ENCODE measurements around the gene SYNGAP1. TPM values are rescaled to one million over a fixed set of nuclear protein-coding genes. Genes with fewer than 3 reads are reported as not detected.

The SYNGAP1 gene
- total and polyA plus RNA-seq, 9 of the 15 experiments (the other 6 are each of a cell fraction or from before 2014, with no cell fraction given): 0.01 to 22.8 (median 3.2) TPM

- TF ChIP-seq RREB1 (CRISPR knock-in tag; IDR thresholded peaks at IDR 0.05) (no peak), HDAC3 (IDR thresholded peaks at IDR 0.05; ENCODE audit: borderline replicate concordance, partially characterized antibody) (no peak), RBFOX2 (IDR thresholded peaks at IDR 0.05; ENCODE audit: low read depth, low read length) (peak; percentile 65), POLR2G (IDR thresholded peaks at IDR 0.05; ENCODE audit: low read depth, low read length) (peak; percentile 63), SMARCB1 (IDR thresholded peaks at IDR 0.05; ENCODE audit: insufficient read length, low read depth) (no peak), PHB2 (IDR thresholded peaks at IDR 0.05; ENCODE audit: low read depth) (no peak), RCOR1 (IDR thresholded peaks at IDR 0.05; ENCODE audit: borderline replicate concordance in 1 of 2, low read depth in 2 of 2, low read length in 2 of 2) (peak in 1 of 2 experiments; percentile 66; a peak in 1 of 4 replicates), POLR2AphosphoS5 (IDR thresholded peaks at IDR 0.05; ENCODE audit: control insufficient read depth, insufficient read depth, low read depth, low read length) (0 out of 2 replicates have a peak, but pooled peaks have one; percentile 22), SMARCA5 (IDR thresholded peaks at IDR 0.05) (no peak)
- TF ChIP-seq, protein P1, sequence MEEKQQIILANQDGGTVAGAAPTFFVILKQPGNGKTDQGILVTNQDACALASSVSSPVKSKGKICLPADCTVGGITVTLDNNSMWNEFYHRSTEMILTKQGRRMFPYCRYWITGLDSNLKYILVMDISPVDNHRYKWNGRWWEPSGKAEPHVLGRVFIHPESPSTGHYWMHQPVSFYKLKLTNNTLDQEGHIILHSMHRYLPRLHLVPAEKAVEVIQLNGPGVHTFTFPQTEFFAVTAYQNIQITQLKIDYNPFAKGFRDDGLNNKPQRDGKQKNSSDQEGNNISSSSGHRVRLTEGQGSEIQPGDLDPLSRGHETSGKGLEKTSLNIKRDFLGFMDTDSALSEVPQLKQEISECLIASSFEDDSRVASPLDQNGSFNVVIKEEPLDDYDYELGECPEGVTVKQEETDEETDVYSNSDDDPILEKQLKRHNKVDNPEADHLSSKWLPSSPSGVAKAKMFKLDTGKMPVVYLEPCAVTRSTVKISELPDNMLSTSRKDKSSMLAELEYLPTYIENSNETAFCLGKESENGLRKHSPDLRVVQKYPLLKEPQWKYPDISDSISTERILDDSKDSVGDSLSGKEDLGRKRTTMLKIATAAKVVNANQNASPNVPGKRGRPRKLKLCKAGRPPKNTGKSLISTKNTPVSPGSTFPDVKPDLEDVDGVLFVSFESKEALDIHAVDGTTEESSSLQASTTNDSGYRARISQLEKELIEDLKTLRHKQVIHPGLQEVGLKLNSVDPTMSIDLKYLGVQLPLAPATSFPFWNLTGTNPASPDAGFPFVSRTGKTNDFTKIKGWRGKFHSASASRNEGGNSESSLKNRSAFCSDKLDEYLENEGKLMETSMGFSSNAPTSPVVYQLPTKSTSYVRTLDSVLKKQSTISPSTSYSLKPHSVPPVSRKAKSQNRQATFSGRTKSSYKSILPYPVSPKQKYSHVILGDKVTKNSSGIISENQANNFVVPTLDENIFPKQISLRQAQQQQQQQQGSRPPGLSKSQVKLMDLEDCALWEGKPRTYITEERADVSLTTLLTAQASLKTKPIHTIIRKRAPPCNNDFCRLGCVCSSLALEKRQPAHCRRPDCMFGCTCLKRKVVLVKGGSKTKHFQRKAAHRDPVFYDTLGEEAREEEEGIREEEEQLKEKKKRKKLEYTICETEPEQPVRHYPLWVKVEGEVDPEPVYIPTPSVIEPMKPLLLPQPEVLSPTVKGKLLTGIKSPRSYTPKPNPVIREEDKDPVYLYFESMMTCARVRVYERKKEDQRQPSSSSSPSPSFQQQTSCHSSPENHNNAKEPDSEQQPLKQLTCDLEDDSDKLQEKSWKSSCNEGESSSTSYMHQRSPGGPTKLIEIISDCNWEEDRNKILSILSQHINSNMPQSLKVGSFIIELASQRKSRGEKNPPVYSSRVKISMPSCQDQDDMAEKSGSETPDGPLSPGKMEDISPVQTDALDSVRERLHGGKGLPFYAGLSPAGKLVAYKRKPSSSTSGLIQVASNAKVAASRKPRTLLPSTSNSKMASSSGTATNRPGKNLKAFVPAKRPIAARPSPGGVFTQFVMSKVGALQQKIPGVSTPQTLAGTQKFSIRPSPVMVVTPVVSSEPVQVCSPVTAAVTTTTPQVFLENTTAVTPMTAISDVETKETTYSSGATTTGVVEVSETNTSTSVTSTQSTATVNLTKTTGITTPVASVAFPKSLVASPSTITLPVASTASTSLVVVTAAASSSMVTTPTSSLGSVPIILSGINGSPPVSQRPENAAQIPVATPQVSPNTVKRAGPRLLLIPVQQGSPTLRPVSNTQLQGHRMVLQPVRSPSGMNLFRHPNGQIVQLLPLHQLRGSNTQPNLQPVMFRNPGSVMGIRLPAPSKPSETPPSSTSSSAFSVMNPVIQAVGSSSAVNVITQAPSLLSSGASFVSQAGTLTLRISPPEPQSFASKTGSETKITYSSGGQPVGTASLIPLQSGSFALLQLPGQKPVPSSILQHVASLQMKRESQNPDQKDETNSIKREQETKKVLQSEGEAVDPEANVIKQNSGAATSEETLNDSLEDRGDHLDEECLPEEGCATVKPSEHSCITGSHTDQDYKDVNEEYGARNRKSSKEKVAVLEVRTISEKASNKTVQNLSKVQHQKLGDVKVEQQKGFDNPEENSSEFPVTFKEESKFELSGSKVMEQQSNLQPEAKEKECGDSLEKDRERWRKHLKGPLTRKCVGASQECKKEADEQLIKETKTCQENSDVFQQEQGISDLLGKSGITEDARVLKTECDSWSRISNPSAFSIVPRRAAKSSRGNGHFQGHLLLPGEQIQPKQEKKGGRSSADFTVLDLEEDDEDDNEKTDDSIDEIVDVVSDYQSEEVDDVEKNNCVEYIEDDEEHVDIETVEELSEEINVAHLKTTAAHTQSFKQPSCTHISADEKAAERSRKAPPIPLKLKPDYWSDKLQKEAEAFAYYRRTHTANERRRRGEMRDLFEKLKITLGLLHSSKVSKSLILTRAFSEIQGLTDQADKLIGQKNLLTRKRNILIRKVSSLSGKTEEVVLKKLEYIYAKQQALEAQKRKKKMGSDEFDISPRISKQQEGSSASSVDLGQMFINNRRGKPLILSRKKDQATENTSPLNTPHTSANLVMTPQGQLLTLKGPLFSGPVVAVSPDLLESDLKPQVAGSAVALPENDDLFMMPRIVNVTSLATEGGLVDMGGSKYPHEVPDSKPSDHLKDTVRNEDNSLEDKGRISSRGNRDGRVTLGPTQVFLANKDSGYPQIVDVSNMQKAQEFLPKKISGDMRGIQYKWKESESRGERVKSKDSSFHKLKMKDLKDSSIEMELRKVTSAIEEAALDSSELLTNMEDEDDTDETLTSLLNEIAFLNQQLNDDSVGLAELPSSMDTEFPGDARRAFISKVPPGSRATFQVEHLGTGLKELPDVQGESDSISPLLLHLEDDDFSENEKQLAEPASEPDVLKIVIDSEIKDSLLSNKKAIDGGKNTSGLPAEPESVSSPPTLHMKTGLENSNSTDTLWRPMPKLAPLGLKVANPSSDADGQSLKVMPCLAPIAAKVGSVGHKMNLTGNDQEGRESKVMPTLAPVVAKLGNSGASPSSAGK (IDR thresholded peaks at IDR 0.05): no peak
Measured at GRCh38 chr6:33414592-33415271, 5.1 kb upstream of the SYNGAP1 start (continued).
